Endothelial cell of umbilical vein (primary cell): ENCODE data around the gene RMC1. TPM values are rescaled to one million over a fixed set of nuclear protein-coding genes. Genes with fewer than 3 reads are reported as not detected.

Experiments used
- BruUV-seq: library from RNA; stranded (reverse); fragments of 400-500 nt; replicated peaks from 2 replicates; lab custom pipeline; 2021; lab: Mats Ljungman, UMichigan
- CTCF ChIA-PET: fragments of 300-600, 350-600 bp; sonication (Branson Sonifier 250); formaldehyde crosslinking; loops from one replicate; lab custom pipeline; 2021; ENCODE audit warnings: antibody characterized with exemption, inconsistent platforms; lab: Charles Lee
- POLR2A ChIA-PET: fragments of 300-600, 350-600 bp; sonication (Branson Sonifier 250); formaldehyde crosslinking; loops from one replicate; lab custom pipeline; 2021; ENCODE audit warnings: antibody characterized with exemption, inconsistent platforms; lab: Charles Lee
- DNase-seq: peaks from one replicate; pipeline ENCODE4 v3.0.0-alpha.2; 2011; ENCODE audit warnings: low read depth, low spot score
- FAIRE-seq: peaks from 2 replicates; lab custom pipeline; 2011; peaks lifted over from hg19 to GRCh38; lab: Jason Lieb, UNC
- H2AFZ ChIP-seq: 2 replicates; pipeline ENCODE4 v1.6.0; 2012; ENCODE audit warnings: low read depth, low read length, control low read depth, inconsistent platforms
- H3K27ac ChIP-seq: 2 replicates; pipeline ENCODE4 v1.5.1; 2011; ENCODE audit warnings: low read depth, mild to moderate bottlenecking, control low read depth, low read length, moderate library complexity; ENCODE audit not compliant: insufficient read depth
- H3K27me3 ChIP-seq, 2 experiments: 2 replicates each; pipeline versions ENCODE4 v1.6.0 to v1.6.1; 2011; ENCODE audit warnings: low read length in 2 of 2, mixed read lengths in 1 of 2; ENCODE audit not compliant: control insufficient read depth in 2 of 2, insufficient read depth in 2 of 2
- H3K36me3 ChIP-seq, 2 experiments: 2 replicates in 1 of 2; 3 replicates in 1 of 2; pipeline ENCODE4 v1.5.1; 2011; ENCODE audit warnings: low read length in 2 of 2, mild to moderate bottlenecking in 1 of 2, moderate library complexity in 1 of 2; ENCODE audit not compliant: control insufficient read depth in 2 of 2, insufficient read depth in 2 of 2; ENCODE audit errors: extremely low read depth in 1 of 2
- H3K4me1 ChIP-seq: 3 replicates; pipeline ENCODE4 v1.5.1; 2011; ENCODE audit warnings: mild to moderate bottlenecking, low read length; ENCODE audit not compliant: control insufficient read depth, insufficient read depth; ENCODE audit errors: extremely low read depth
- H3K4me2 ChIP-seq: 2 replicates; pipeline ENCODE4 v1.6.1; 2011; ENCODE audit warnings: low read length, control low read depth, mixed read lengths; ENCODE audit not compliant: insufficient read depth
- H3K4me3 ChIP-seq, 3 experiments: fragments of 200-600 bp in 1 of 3; sonication (generic), shearing (Covaris generic) in 1 of 3; replicated peaks in 1 of 3; 2 replicates each; pipeline ENCODE4 v1.5.1; 2011 to 2016; ENCODE audit warnings: control low read depth in 3 of 3, low read length in 3 of 3, mild to moderate bottlenecking in 2 of 3, inconsistent platforms in 1 of 3, low read depth in 1 of 3, moderate library complexity in 1 of 3; ENCODE audit not compliant: insufficient read depth in 1 of 3
- H3K79me2 ChIP-seq: 2 replicates; pipeline ENCODE4 v1.6.0; 2012; ENCODE audit warnings: low read length, inconsistent platforms; ENCODE audit not compliant: control insufficient read depth, insufficient read depth
- H3K9ac ChIP-seq: replicated peaks from 2 replicates; pipeline ENCODE3; 2011; ENCODE audit warnings: low read length, control low read depth; ENCODE audit not compliant: insufficient read depth; ENCODE audit errors: extremely low read depth
- H3K9me1 ChIP-seq: replicated peaks from 3 replicates; pipeline ENCODE4 v1.6.0; 2011; ENCODE audit warnings: mild to moderate bottlenecking, low read length; ENCODE audit not compliant: control insufficient read depth, insufficient read depth; ENCODE audit errors: extremely low read depth
- H3K9me3 ChIP-seq: replicated peaks from 2 replicates; pipeline ENCODE4 v1.5.1; 2012; ENCODE audit warnings: low read length, inconsistent platforms; ENCODE audit not compliant: control insufficient read depth, insufficient read depth
- H4K20me1 ChIP-seq: replicated peaks from 2 replicates; pipeline ENCODE3; 2011; ENCODE audit warnings: mild to moderate bottlenecking, low read length; ENCODE audit not compliant: control insufficient read depth, insufficient read depth; ENCODE audit errors: extremely low read depth
- EZH2 ChIP-seq: IDR thresholded peaks from 2 replicates; pipeline ENCODE4 v1.6.1; 2012; ENCODE audit warnings: borderline replicate concordance, low read depth, mild to moderate bottlenecking, moderate library complexity, low read length, inconsistent platforms; ENCODE audit not compliant: severe bottlenecking
- FOS ChIP-seq: IDR thresholded peaks from 2 replicates; pipeline ENCODE4 v1.6.1; 2011; ENCODE audit warnings: mild to moderate bottlenecking, low read length, moderate library complexity, borderline replicate concordance; ENCODE audit not compliant: insufficient read depth
- GATA2 ChIP-seq: IDR thresholded peaks from 2 replicates; pipeline ENCODE4 v1.7.0; 2011; ENCODE audit warnings: low read depth, mild to moderate bottlenecking, moderate library complexity, mixed read lengths, low read length; ENCODE audit not compliant: insufficient read length, insufficient read depth
- JUN ChIP-seq: IDR thresholded peaks from 2 replicates; pipeline ENCODE4 v1.6.1; 2011; ENCODE audit warnings: borderline replicate concordance, low read depth; ENCODE audit not compliant: insufficient read length, insufficient read depth
- MYC ChIP-seq: IDR thresholded peaks from one replicate; pipeline ENCODE4 v1.6.1; 2011; ENCODE audit warnings: mild to moderate bottlenecking, low read depth, low read length
- POLR2A ChIP-seq: IDR thresholded peaks from 2 replicates; pipeline ENCODE4 v1.6.1; 2012; ENCODE audit warnings: low read depth, mild to moderate bottlenecking, control low read depth, low read length
- POLR2AphosphoS5 ChIP-seq: IDR thresholded peaks from 2 replicates; pipeline ENCODE4 v1.6.1; 2012; ENCODE audit warnings: low read depth, mild to moderate bottlenecking, control low read depth, low read length, moderate library complexity; ENCODE audit not compliant: insufficient read depth
- dilution Hi-C: fragments of 300-500 bp; cut with MboI; formaldehyde crosslinking; loops from one replicate; pipeline ENCODE4 v1.15.0; 2019; ENCODE audit warnings: low sequenced_read_pairs; ENCODE audit not compliant: extremely low pct_ligation_motif_present
- intact Hi-C: fragments of 100-400 bp; cut with micrococcal nuclease; formaldehyde crosslinking; loops from one replicate; pipeline ENCODE4 v1.10.0; 2022
- polyA plus RNA-seq, 4 experiments: library from polyadenylated mRNA; depleted of rRNA in 3 of 4; stranded (reverse) in 3 of 4; unstranded in 1 of 4; fragments of >200 nt; gene quantifications; 2 replicates each; pipeline versions ENCODE4 v1.2.1 to v1.2.3, GENCODE V29; 2011 to 2012; ENCODE audit warnings: missing spikeins in 1 of 4
- total RNA-seq: library from RNA; stranded (reverse); gene quantifications from 2 replicates; pipeline ENCODE4 v1.2.3, GENCODE V29; 2021
- TF ChIP-seq, protein P1 (sequence below): IDR thresholded peaks from 2 replicates; pipeline ENCODE4 v1.6.1; 2011; ENCODE audit not compliant: insufficient read depth, insufficient read length
- TF ChIP-seq, protein P2 (sequence below), 2 donors: IDR thresholded peaks; 1 replicate in 1 of 2; 2 replicates in 1 of 2; pipeline ENCODE4 v1.5.1; 2011; ENCODE audit warnings: low read length in 2 of 2, mild to moderate bottlenecking in 2 of 2, moderate library complexity in 2 of 2, control low read depth in 1 of 2, inconsistent platforms in 1 of 2, low read depth in 1 of 2; ENCODE audit not compliant: insufficient read depth in 1 of 2; ENCODE audit errors: extremely low read depth in 1 of 2

RMC1 gene
- total and polyA plus RNA-seq, 2 donors (not counting 3 experiments of a cell fraction or from before 2014, with no cell fraction given) = 26.2 to 29.7 TPM

DNA sequence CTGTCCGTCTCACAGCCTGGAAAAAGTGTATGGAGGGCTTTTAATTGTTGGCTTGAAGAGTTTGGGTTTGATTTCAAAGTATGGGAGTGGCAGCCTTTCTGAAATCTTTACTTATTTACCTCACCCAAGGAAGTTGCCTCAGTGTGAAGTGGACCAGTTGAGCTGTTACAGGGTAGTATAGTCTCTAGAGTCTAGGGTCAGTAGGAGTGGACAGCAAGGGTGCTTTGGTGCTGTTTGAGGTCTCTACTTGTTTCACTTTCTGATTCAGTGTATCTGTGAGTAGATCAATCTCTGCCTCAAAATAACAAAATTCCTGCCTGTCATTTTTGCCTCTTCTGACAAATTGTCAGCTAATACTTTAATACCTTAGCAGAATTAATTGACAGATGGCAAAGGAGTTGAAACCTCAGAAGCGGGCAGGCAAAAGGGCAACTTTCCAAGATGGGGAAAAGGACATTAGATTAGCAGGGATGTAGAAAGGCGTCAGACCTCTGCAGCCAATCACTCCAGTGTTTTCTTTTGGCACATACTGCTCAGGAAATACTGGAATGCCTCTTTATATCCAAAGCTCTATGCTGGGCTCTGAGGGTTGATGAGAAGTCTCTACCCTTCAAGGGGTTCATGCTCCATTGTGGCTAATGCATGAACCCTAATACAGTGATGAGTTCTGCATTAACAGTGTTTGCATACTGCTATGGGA lies 44.3 kb upstream of the RMC1 start:
- no peak overlapping the region for H3K27ac ChIP-seq
- no peaks in the 10 kb centered on the region for H3K9me1 ChIP-seq
- H3K9me3 ChIP-seq = no peaks in the 10 kb centered on the region
- no peak overlapping the region for H3K4me3 ChIP-seq
- H3K27me3 ChIP-seq = no peaks in the 10 kb centered on the region
- CTCF ChIA-PET = interaction anchor here (0.6 to 1.9 kb wide), 2 partner anchors 13 to 428 kb away, joined by 3 to 5 read pairs; no protein-coding TSS in a partner anchor
- no peak overlapping the region for H2AFZ ChIP-seq
- FAIRE-seq (no peak), DNase-seq (peak; percentile 7)
- no TSS peak for BruUV-seq
- H3K4me2 ChIP-seq = no peak overlapping the region
- peaks cover 13% of the 10 kb centered on the region for H3K4me1 ChIP-seq
- intact Hi-C loops (loop anchor here (5.0 kb wide), 1 partner anchor 527 kb away; the partner anchor contains the start of gene RBBP8), dilution Hi-C loops (no loop called here)
- H4K20me1 ChIP-seq = peaks cover 13% of the 10 kb centered on the region
- TF ChIP-seq, protein P1, sequence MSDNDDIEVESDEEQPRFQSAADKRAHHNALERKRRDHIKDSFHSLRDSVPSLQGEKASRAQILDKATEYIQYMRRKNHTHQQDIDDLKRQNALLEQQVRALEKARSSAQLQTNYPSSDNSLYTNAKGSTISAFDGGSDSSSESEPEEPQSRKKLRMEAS = no peak
- TF ChIP-seq FOS (no peak), MYC (no peak), POLR2A (no peak), POLR2AphosphoS5 (no peak), GATA2 (no peak), EZH2 (no peak), JUN (no peak)
- TF ChIP-seq, protein P2, sequence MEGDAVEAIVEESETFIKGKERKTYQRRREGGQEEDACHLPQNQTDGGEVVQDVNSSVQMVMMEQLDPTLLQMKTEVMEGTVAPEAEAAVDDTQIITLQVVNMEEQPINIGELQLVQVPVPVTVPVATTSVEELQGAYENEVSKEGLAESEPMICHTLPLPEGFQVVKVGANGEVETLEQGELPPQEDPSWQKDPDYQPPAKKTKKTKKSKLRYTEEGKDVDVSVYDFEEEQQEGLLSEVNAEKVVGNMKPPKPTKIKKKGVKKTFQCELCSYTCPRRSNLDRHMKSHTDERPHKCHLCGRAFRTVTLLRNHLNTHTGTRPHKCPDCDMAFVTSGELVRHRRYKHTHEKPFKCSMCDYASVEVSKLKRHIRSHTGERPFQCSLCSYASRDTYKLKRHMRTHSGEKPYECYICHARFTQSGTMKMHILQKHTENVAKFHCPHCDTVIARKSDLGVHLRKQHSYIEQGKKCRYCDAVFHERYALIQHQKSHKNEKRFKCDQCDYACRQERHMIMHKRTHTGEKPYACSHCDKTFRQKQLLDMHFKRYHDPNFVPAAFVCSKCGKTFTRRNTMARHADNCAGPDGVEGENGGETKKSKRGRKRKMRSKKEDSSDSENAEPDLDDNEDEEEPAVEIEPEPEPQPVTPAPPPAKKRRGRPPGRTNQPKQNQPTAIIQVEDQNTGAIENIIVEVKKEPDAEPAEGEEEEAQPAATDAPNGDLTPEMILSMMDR (IDR thresholded peaks at IDR 0.05; ENCODE audit: extremely low read depth in 1 of 2, insufficient read depth in 1 of 2, low read depth in 1 of 2, low read length in 2 of 2) = no peak
- POLR2A ChIA-PET = no interaction called here
- no peak overlapping the region for H3K9ac ChIP-seq
- peaks cover 5 to 6% of the 10 kb centered on the region in 2 experiments for H3K36me3 ChIP-seq
- H3K79me2 ChIP-seq = peaks cover 79% of the 10 kb centered on the region
